Stimulated activated CD4-positive, alpha-beta T cell treated with anti-CD3 and anti-CD28 coated beads, TNF-alpha, amount 100 ng/mL, for 48 hours (primary cell): ENCODE data around the gene HOXD12.
A peak's percentile ranks its signal among the peaks of the same experiment; 100 is the strongest.

Experiments used
- DNase-seq, 3 donors: peaks; one replicate each; pipeline ENCODE4 v3.0.0-alpha.2; 2020; ENCODE audit warnings: low read depth in 3 of 3

The HOXD12 gene

GRCh38 chr2:176120364-176121189 lies 21.0 kb downstream of the HOXD12 start:
- DNase-seq = no peak

- no peak for DNase-seq
Observed at GRCh38 chr2:176121190-176122051, 21.8 kb downstream of the HOXD12 start.

- no peak for DNase-seq
Observed at GRCh38 chr2:176122052-176122682, 22.6 kb downstream of the HOXD12 start.

- no peak for DNase-seq
Observed at GRCh38 chr2:176122683-176123410, 23.3 kb downstream of the HOXD12 start, which contains the start of gene HOXD9. TSS of gene HOXD9 (plus strand) at chr2:176122719. CDS start at chr2:176122769, 50 bp downstream.

- DNase-seq = no peak
Observed at GRCh38 chr2:176123411-176124109, 24.0 kb downstream of the HOXD12 start.

GRCh38 chr2:176124110-176124946 lies 24.7 kb downstream of the HOXD12 start:
- DNase-seq = no peak

GRCh38 chr2:176124947-176125771 lies 25.6 kb downstream of the HOXD12 start:
- no peak for DNase-seq

GRCh38 chr2:176125772-176126054 lies 26.1 kb downstream of the HOXD12 start:
- no peak for DNase-seq

GRCh38 chr2:176126929-176127773 lies 27.6 kb downstream of the HOXD12 start:
- DNase-seq = peak in 2 of 3 donors; percentile 50 to 61

- DNase-seq = no peak
Observed at GRCh38 chr2:176127774-176128072, 28.1 kb downstream of the HOXD12 start.

GRCh38 chr2:176128172-176128981 lies 28.8 kb downstream of the HOXD12 start:
- DNase-seq = no peak

- DNase-seq = no peak
Observed at GRCh38 chr2:176128982-176129796, 29.6 kb downstream of the HOXD12 start, which contains the start of gene HOXD8. TSS of gene HOXD8 (plus strand) at chr2:176129705. CDS start at chr2:176130367, 662 bp downstream.

GRCh38 chr2:176129813-176130146 lies 30.2 kb downstream of the HOXD12 start:
- no peak for DNase-seq

GRCh38 chr2:176130147-176130956 lies 30.8 kb downstream of the HOXD12 start:
- no peak for DNase-seq

- DNase-seq = no peak
Observed at GRCh38 chr2:176130957-176131847, 31.6 kb downstream of the HOXD12 start.
